ENCODE measurements around the gene OSGIN1. TPM values are rescaled to one million over a fixed set of nuclear protein-coding genes. Genes with fewer than 3 reads are reported as not detected.

OSGIN1 gene
- total and polyA plus RNA-seq, 2 of the 8 experiments (the other 6 are each of a cell fraction or from before 2014, with no cell fraction given): 0.58 to 0.76 TPM

DNA sequence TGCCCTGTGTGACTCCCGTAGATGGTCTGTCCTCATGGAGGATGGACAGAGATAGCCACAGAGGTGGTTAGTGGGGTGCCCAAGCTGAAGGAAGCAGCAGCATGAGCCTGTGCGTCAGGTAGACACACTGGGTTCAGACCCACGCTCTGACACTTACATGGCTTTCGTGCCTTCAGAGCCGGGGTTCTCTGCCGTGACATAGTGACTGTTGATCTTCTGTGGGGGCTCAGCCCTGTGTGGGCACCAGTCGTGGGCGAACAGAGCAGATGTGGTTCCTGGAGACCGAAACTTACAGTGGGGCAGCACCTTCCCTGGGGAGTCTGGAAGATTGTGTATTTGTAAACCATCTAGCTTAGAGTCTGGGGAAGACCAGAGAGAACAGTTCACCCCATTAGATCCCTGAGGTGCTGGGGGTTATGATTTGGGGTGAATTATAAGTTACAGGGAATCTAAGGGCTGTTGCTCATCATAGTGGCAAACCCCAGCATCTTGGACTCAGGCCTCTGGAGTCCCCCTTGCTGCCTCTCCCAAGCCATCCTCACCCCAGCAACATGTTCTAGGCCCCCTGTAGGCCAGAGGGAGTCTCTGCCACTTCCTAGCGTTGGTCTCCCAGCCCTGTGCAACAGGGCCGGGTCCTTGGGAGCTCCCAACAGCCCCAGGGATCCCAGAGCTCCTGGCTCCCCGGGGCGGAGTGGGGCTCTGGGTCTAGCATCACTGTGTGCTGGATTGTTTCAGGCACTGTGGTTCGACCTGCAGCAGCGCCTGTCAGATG is 43.6 kb downstream of the OSGIN1 start:
- Histone ChIP-seq H2BK12ac (ENCODE audit: low read depth, low read length) (no peak overlapping the region), H2AK5ac (ENCODE audit: low read depth, low read length) (no peak overlapping the region)

More for the DNA sequence above, 43.6 kb downstream of the OSGIN1 start:
- Histone ChIP-seq H3K4me2 (ENCODE audit: insufficient read depth in 1 of 2, low read depth in 2 of 2, low read length in 2 of 2) (no peak overlapping the region), H3K56ac (replicated peaks; ENCODE audit: insufficient read length, low read depth, low read length) (no peak overlapping the region), H2BK5ac (ENCODE audit: low read depth, low read length) (no peak overlapping the region; the same call in 1 of the 2 replicates), H3K23me2 (ENCODE audit: low read depth, low read length) (no peaks in the 10 kb centered on the region), H3K27me3 (replicated peaks in 1 of 4; ENCODE audit: control insufficient read depth in 3 of 4, extremely low read depth in 1 of 4, insufficient read depth in 3 of 4, low read length in 3 of 4) (no peaks in the 10 kb centered on the region), H3K4me3 (ENCODE audit: extremely low read depth in 1 of 4, insufficient read depth in 2 of 4, low read depth in 3 of 4, low read length in 4 of 4) (no peak overlapping the region), H4K91ac (replicated peaks; ENCODE audit: insufficient read length, low read length) (no peak overlapping the region), H3K36me3 (ENCODE audit: control insufficient read depth in 2 of 4, insufficient read depth in 4 of 4, low read length in 3 of 4) (no peaks in the 10 kb centered on the region), H3K27ac (ENCODE audit: low read depth, low read length) (no peak overlapping the region), H3K18ac (ENCODE audit: extremely low read depth, low read length) (no peak overlapping the region), H3K23ac (ENCODE audit: insufficient read length) (no peak overlapping the region), H4K8ac (ENCODE audit: extremely low read depth, insufficient read depth, low read length) (no peak overlapping the region), H2BK15ac (ENCODE audit: low read length) (no peak overlapping the region), H3K9ac (replicated peaks in 1 of 4; ENCODE audit: extremely low read depth in 1 of 4, low read depth in 3 of 4, low read length in 3 of 4) (no peak overlapping the region), H4K20me1 (replicated peaks in 1 of 2; ENCODE audit: control insufficient read depth in 1 of 2, insufficient read depth in 2 of 2, low read length in 2 of 2) (peaks cover 0 to 2% of the 10 kb centered on the region in 2 experiments), H3K79me1 (ENCODE audit: low read depth, low read length) (no peaks in the 10 kb centered on the region), H2BK120ac (replicated peaks; ENCODE audit: low read depth, low read length) (no peak overlapping the region), H3K4ac (replicated peaks; ENCODE audit: insufficient read length, low read depth, low read length) (no peak overlapping the region), H3K79me2 (ENCODE audit: control insufficient read depth in 1 of 2, insufficient read depth in 2 of 2, low read length in 2 of 2) (no peaks in the 10 kb centered on the region), H4K5ac (ENCODE audit: insufficient read length, low read depth, low read length) (no peak overlapping the region), H2AFZ (ENCODE audit: low read length) (no peak overlapping the region), H2BK20ac (ENCODE audit: low read length) (no peak overlapping the region), H3K9me3 (ENCODE audit: insufficient read depth in 2 of 2, low read depth in 1 of 2, low read length in 1 of 2) (no peaks in the 10 kb centered on the region; a peak in 1 of 4 replicates), H3K4me1 (replicated peaks in 1 of 4; ENCODE audit: control insufficient read depth in 3 of 4, insufficient read depth in 4 of 4, low read length in 3 of 4) (peaks cover 2 to 12% (median 7%) of the 10 kb centered on the region in 4 experiments; a peak in 5 of 7 replicates), H3K14ac (ENCODE audit: insufficient read length) (no peak overlapping the region)
- DNase-seq (ENCODE audit: low read depth in 1 of 2, low spot score in 2 of 2) (no peak), FAIRE-seq (no peak)
- ChIA-PET POLR2A (ENCODE audit: partially characterized antibody) (interaction anchor here (0.8 to 0.9 kb wide), 2 partner anchors 8 to 9 kb away, joined by 3 to 4 read pairs; no protein-coding TSS in a partner anchor), CTCF (ENCODE audit: partially characterized antibody) (interaction anchor here (0.6 to 6.0 kb wide), 16 partner anchors 8 to 165 kb away, joined by 3 to 42 read pairs (median 4); partner anchors contain the start of gene SLC38A8)
- 87% methylated on average over 15 of the region's 15 CpGs; no CpG with 5 or more reads in 1 of the 2 experiments for WGBS, 2 experiments (ENCODE audit: extremely low coverage in 1 of 2, insufficient coverage in 1 of 2, insufficient read length in 1 of 2, insufficient replicate concordance in 2 of 2, low coverage in 1 of 2, low lambda C conversion rate in 2 of 2, missing lambda C conversion rate in 1 of 2)
- TF ChIP-seq SUZ12 (IDR thresholded peaks at IDR 0.05; ENCODE audit: low read length): no peak
- TF ChIP-seq, protein P1, sequence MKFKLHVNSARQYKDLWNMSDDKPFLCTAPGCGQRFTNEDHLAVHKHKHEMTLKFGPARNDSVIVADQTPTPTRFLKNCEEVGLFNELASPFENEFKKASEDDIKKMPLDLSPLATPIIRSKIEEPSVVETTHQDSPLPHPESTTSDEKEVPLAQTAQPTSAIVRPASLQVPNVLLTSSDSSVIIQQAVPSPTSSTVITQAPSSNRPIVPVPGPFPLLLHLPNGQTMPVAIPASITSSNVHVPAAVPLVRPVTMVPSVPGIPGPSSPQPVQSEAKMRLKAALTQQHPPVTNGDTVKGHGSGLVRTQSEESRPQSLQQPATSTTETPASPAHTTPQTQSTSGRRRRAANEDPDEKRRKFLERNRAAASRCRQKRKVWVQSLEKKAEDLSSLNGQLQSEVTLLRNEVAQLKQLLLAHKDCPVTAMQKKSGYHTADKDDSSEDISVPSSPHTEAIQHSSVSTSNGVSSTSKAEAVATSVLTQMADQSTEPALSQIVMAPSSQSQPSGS (IDR thresholded peaks at IDR 0.05; ENCODE audit: low read length): no peak
- no peak for TF ChIP-seq POU5F1 (IDR thresholded peaks at IDR 0.05; ENCODE audit: low read depth, low read length)
- TF ChIP-seq POLR2AphosphoS5 (IDR thresholded peaks at IDR 0.05; ENCODE audit: low read depth, low read length): no peak
- no peak for TF ChIP-seq TCF12 (IDR thresholded peaks at IDR 0.05; ENCODE audit: low read depth, low read length)
- TF ChIP-seq, protein P2, sequence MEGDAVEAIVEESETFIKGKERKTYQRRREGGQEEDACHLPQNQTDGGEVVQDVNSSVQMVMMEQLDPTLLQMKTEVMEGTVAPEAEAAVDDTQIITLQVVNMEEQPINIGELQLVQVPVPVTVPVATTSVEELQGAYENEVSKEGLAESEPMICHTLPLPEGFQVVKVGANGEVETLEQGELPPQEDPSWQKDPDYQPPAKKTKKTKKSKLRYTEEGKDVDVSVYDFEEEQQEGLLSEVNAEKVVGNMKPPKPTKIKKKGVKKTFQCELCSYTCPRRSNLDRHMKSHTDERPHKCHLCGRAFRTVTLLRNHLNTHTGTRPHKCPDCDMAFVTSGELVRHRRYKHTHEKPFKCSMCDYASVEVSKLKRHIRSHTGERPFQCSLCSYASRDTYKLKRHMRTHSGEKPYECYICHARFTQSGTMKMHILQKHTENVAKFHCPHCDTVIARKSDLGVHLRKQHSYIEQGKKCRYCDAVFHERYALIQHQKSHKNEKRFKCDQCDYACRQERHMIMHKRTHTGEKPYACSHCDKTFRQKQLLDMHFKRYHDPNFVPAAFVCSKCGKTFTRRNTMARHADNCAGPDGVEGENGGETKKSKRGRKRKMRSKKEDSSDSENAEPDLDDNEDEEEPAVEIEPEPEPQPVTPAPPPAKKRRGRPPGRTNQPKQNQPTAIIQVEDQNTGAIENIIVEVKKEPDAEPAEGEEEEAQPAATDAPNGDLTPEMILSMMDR (IDR thresholded peaks at IDR 0.05; ENCODE audit: control extremely low read depth in 1 of 3, insufficient read depth in 1 of 3, low read depth in 1 of 3, low read length in 3 of 3): peak; percentile 12 to 32 (median 28)

All from H1 (cell line).